Stimulated activated CD4-positive, alpha-beta T cell treated with anti-CD3 and anti-CD28 coated beads, Interleukin-15, amount 100 ng/mL, for 48 hours (primary cell): ENCODE data around the gene GPR158.
"Not testable (repeated sequence)": the region's sequence is repeated elsewhere in the genome, so short reads cannot be mapped to it uniquely, and the experiment has no call there.

Experiments
- DNase-seq, 2 donors: peaks; one replicate each; pipeline ENCODE4 v3.0.0-alpha.2; 2020; ENCODE audit warnings: low read depth in 2 of 2

The GPR158 gene

GRCh38 chr10:25174461-25175230 is at the start of gene GPR158:
TSS of gene GPR158 (plus strand) at chr10:25175001. CDS start at chr10:25175421, 420 bp downstream.
- peak; percentile 15 to 27 for DNase-seq

DNA sequence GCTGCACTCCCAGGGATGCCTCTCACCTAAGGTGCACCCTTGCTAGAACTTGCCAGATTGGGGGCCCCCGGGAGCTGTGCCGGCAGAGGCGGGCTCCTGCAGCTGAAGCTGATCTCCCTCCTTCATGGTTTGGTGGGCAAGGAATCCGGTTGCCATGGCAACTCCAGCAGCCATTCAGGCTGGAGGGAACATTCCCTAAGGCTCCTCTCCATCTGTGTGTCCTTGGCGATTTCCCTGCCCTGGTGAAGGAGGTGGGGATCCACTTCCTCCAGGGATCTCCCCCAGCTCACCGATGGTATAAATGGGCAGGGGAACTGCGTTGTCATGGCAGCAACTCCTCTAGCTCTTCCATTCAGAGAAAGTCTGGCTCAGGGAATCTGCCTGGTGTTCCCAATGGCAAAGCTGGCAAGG is 49.6 kb upstream of the GPR158 start:
- DNase-seq, result no peak

- DNase-seq, result no peak
These were observed 45.2 kb upstream of the GPR158 start for GRCh38 chr10:25129592-25129991.

- no peak for DNase-seq
These were observed 43.9 kb upstream of the GPR158 start for GRCh38 chr10:25130906-25131305.

DNA sequence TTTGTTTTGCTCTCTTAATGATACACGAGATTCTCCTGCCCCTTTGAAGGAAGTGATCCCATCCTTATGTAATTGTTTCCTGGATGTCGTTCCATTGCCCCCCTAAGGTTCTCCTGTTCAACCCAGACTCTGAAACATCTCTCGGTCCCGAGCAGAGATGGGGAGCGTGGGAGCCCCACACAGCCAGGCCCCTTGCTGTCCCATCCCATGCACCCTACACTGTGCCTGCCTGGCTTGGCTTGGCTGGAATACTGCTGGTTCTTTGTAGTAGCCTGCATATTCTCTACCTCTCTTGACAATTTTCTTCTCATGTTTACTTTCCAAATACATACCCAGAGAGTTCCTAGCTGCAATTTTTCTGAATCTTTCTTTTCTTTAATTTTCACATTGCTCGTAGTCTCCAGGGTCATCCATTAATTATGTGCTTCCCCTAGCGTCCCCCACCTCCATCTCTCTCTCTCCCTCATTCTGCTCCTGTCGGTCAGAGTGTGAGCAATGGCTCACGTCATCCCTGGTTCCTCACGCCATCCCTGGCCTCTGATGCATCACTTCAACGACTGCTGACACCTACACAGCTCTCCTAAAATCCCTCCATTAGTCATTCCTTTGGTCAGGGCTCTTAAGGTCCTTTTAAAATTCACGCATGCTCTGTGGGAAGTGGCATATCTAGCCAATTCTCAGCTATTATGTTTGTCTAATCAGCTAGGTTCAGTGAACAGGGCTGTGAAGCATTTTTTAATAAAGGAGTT is 32.5 kb upstream of the GPR158 start:
- no peak for DNase-seq

GRCh38 chr10:25157650-25158049 is 17.2 kb upstream of the GPR158 start:
- no peak for DNase-seq

DNA sequence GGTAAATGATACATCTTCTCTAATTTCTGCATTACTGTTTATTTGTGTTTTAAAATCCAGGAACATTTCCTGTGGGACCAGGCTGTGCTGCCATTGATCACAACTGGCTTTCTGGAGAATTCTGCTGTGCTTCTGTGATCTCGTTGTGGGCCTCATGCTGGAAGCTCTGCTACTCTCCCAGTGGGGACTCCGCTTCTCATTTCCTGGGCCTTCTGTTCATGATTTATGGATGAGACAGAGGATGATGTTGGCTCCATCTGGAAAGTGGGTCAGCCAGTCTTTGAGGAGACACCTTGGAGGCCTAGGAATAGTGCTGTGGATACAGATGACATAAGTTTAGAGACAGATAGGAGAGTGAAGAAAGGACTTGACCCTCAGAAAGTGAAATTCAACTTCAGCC is 15.2 kb upstream of the GPR158 start:
- DNase-seq, result no peak

DNA sequence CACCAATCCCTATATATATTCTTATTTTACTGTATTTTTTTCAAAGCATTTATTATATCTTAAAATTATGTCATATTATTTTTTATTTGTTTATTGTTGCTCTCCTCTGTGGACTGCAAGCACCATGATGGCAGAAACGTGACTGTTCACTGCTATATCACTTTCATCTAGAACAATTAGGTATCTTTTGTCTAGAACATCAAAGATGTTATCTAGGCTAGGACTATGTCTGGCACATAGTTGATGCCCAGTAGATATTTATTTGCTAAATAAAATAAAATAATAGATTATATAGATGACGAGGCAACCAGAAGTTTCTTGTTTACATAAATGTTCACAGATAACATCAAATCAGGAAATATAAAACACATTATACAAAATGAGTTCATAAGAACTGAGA is 12.4 kb upstream of the GPR158 start:
- no peak for DNase-seq

- DNase-seq, result not testable (repeated sequence)
These were observed 11.3 kb upstream of the GPR158 start for GRCh38 chr10:25163464-25163863.

GRCh38 chr10:25169740-25170139 is 5.1 kb upstream of the GPR158 start:
- DNase-seq, result no peak

DNA sequence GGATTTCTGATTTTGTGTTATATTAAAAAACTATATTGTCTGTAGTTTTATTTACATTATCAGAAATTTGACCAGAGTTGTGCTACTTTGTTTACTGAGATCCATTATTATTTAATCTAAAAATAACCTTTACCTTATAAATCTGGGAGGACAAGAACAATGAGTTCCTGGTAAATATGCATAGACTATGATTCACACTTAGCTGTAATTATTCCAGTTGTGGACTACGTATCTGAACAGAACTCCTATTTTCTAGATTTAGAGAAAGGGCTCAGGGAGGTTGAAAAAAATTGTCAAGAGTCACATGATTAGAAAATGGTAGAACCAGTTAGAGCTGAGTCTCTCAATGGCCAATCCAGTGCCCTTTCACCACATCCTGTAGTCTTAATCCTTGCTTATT is 4.2 kb upstream of the GPR158 start:
- no peak for DNase-seq

DNA sequence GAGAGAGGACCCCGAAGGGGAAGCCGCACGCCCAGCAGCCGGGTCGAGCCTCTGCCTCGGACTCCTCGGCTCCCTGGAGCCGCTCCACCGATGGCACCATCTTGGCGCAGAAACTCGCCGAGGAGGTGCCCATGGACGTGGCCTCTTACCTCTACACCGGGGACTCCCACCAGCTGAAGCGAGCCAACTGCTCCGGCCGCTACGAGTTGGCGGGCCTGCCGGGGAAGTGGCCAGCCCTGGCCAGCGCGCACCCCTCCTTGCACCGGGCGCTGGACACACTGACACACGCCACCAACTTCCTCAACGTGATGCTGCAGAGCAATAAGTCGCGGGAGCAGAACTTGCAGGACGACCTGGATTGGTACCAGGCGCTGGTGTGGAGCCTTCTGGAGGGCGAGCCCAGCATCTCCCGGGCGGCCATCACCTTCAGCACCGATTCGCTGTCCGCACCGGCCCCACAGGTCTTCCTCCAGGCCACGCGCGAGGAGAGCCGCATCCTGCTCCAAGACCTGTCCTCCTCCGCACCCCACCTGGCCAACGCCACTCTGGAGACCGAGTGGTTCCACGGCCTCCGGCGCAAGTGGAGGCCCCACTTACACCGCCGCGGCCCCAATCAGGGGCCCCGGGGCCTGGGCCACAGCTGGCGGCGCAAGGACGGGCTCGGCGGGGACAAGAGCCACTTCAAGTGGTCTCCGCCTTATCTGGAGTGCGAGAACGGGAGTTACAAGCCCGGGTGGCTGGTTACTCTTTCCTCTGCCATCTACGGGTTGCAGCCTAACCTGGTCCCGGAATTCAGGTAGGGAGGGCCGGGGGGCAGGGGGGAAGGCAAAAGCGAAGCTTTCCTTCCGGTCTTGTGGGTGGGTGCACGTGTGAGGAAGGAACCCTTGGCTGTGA is 973 bp downstream of the GPR158 start:
- no peak for DNase-seq

GRCh38 chr10:25176421-25176968 is 1.7 kb downstream of the GPR158 start:
- DNase-seq, result no peak

- no peak for DNase-seq
These were observed 2.4 kb downstream of the GPR158 start for GRCh38 chr10:25177093-25177753.

- no peak for DNase-seq
These were observed 2.9 kb downstream of the GPR158 start for GRCh38 chr10:25177754-25178135.

- no peak for DNase-seq
These were observed 3.6 kb downstream of the GPR158 start for GRCh38 chr10:25178411-25178810.

GRCh38 chr10:25180801-25181200 is 6.0 kb downstream of the GPR158 start:
- DNase-seq, result no peak

DNA sequence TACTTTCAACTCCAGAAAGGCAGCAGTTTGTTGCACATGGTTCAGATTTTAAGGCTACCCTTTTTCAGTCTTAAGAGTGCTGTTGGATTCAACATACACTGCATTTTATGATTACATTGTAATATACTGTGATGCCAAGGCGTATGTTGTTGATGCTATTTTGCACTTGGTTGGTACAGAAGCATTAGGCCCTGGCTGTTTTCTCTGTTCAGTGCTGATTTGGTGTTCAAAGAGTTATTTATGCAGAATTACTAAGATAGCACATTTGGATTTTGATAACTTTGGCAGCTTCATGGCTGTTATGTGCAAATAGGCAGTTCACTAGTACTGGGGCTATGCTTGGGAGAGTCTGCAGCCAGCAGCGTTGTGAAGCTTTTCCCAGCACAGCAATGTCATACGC is 7.8 kb downstream of the GPR158 start:
- DNase-seq, result no peak

DNA sequence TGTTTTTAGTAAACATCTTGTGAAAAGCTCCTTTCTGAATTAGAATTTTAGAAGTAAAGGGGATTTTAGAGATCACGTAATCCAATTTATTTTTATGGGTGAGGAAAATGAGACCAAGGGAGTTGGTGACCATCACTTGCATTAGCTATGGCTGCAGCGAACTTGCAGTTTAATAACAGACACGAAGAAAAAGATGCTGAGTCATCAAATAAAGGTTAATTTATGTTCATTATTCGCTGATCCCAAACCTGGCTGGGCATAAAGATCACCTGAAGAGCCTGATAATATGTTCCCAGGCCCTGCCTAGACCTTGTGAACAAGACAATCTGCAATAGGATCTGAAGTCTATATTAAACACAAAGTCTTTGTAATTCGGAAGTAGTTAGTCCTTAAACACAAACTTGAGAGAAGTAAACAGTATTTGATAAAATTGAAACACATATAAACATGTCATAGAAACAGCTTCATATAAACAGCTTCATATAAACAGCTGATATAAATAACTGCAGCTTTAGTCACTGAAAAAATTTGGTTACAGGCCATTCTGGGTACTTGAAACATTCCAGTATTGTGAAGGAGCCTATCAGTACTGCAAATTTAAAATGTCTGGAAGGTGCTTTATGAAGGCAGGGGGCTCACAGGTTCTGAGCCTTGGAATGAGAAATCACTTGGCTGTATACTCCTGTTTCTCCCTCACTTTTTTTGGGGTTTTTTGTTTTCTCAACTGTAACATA is 16.5 kb downstream of the GPR158 start:
- DNase-seq, result no peak

DNA sequence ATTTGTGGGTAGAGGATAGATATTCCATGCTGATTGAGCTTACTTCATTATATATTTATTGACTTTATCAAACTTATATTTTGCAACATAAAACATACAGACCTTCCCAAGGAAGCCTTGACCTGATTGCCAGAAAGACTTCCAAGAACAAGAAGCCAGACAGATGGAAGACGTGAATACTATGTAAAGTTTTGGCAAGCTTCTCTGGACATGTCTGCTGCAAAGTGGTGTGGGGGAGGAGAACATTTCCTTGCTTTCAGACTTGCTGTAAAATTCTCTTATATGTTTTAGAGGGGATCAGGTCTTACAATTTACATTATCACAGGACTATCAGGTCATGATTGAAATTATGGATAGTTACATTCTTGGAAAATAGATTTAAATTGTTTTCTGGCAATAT is 23.4 kb downstream of the GPR158 start:
- no peak for DNase-seq
